ACC112 (cell line): ENCODE data around the gene PRKAR1B.

Experiments used
- H2AFZ ChIP-seq: fragments of 200-600 bp; sonication (generic); one replicate; pipeline ENCODE4 v1.6.0; 2017; ENCODE audit warnings: antibody characterized with exemption, low read length; ENCODE audit not compliant: unreplicated experiment
- H3K27ac ChIP-seq: fragments of 200-600 bp; sonication (generic); 2 replicates; pipeline ENCODE4 v1.5.1; 2014; ENCODE audit warnings: low read depth, mild to moderate bottlenecking, antibody characterized with exemption, low read length, moderate library complexity
- H3K27me3 ChIP-seq: fragments of 200-600 bp; sonication (generic); 2 replicates; pipeline ENCODE4 v1.6.1; 2014; ENCODE audit warnings: mild to moderate bottlenecking, antibody characterized with exemption, low read length, moderate library complexity, mixed read lengths; ENCODE audit not compliant: insufficient read depth
- H3K36me3 ChIP-seq: fragments of 200-600 bp; sonication (generic); 2 replicates; pipeline ENCODE4 v1.6.1; 2016; ENCODE audit warnings: mild to moderate bottlenecking, antibody characterized with exemption, low read length, moderate library complexity, mixed read lengths; ENCODE audit not compliant: insufficient read depth
- H3K4me1 ChIP-seq: fragments of 200-600 bp; sonication (generic); one replicate; pipeline ENCODE4 v1.6.1; 2016; ENCODE audit warnings: low read length, mixed read lengths; ENCODE audit not compliant: insufficient read depth, unreplicated experiment, control insufficient read depth
- H3K4me3 ChIP-seq: fragments of 200-600 bp; sonication (generic); 2 replicates; pipeline ENCODE4 v1.5.1; 2014; ENCODE audit warnings: mild to moderate bottlenecking, low read depth, low read length
- H3K79me2 ChIP-seq: fragments of 200-600 bp; sonication (generic); one replicate; pipeline ENCODE4 v1.6.0; 2016; ENCODE audit warnings: low read length; ENCODE audit not compliant: control insufficient read depth, unreplicated experiment, insufficient read depth

Gene PRKAR1B

DNA sequence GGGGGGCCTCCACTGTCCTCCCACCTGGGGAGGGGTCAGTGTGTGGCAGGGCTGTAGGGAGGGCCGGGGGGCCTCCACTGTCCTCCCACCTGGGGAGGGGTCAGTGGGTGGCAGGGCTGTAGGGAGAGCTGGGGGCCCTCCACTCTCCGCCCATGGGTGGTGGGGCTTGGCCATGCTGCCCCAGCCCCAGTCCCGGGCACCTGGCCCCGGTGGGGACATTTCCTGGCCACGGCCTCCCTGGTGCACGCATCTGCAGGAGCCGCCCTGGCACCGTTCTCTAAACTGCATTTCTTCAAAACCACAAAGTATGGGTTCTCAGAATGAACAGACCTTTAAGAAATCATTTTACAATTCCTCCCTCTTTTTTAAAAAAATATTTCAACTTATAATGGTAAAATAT, 118.1 kb downstream of the PRKAR1B start:
- Histone ChIP-seq H3K27me3 (no peaks in the 10 kb centered on the region), H2AFZ (no peak overlapping the region), H3K27ac (no peak overlapping the region), H3K4me1 (peaks cover 10% of the 10 kb centered on the region), H3K4me3 (no peak overlapping the region), H3K36me3 (no peaks in the 10 kb centered on the region), H3K79me2 (no peaks in the 10 kb centered on the region)

GRCh38 chr7:608361-608760, 118.7 kb downstream of the PRKAR1B start:
- Histone ChIP-seq H3K4me1 (peaks cover 16% of the 10 kb centered on the region), H3K36me3 (no peaks in the 10 kb centered on the region), H3K27ac (no peak overlapping the region), H3K79me2 (no peaks in the 10 kb centered on the region), H2AFZ (no peak overlapping the region), H3K4me3 (no peak overlapping the region), H3K27me3 (no peaks in the 10 kb centered on the region)

GRCh38 chr7:607938-608337, 119.1 kb downstream of the PRKAR1B start:
- peaks cover 17% of the 10 kb centered on the region for H3K4me1 ChIP-seq
- H2AFZ ChIP-seq, result no peak overlapping the region

DNA sequence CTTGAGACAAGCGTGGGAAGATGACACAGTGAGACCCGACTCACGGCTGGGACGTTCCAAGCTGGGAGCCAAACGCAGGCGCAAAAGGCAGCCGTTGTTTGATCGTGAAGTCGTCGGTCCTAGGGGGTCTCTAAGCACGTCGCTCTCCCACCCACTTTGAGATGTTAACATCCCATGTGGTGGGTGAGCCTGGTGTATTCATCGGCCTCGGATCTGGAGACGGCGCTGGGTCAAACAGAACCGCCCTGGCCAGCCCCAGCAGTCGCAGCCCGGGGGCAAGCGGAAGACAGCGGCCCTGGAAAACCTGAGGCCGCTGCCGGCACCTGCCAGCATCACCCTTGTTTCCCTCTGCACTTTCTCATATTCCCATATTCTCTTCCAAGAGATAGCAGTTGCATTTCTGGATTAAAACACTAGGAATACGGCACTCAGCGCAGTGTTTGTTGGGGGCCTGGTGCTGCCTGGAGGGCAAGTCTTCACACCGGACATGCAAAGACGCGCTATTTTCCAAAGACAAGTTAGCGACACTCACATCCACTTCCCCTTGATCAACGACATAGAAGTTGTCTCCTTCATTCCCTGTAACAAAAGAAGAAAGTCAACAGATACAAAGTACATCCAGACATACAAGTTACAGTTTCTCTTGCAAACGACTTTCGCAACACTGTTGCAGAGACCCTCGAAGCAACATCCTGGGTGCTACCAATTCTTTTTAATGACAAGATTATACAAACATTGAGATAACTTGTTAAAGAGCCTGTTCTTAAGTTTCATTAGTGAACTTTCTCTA, 121.2 kb downstream of the PRKAR1B start:
- Histone ChIP-seq H3K27me3 (no peaks in the 10 kb centered on the region), H3K4me1 (peaks cover 23% of the 10 kb centered on the region), H2AFZ (no peak overlapping the region), H3K4me3 (no peak overlapping the region), H3K27ac (no peak overlapping the region), H3K79me2 (no peaks in the 10 kb centered on the region), H3K36me3 (no peaks in the 10 kb centered on the region)

More at GRCh38 chr7:607938-608337, 119.1 kb downstream of the PRKAR1B start:
- Histone ChIP-seq H3K4me3 (no peak overlapping the region), H3K79me2 (no peaks in the 10 kb centered on the region), H3K27me3 (no peaks in the 10 kb centered on the region), H3K36me3 (no peaks in the 10 kb centered on the region), H3K27ac (no peak overlapping the region)

- Histone ChIP-seq H2AFZ (no peak overlapping the region), H3K4me3 (0 out of 2 replicates have a peak overlapping the region, but pooled peaks have one; percentile 5), H3K79me2 (no peaks in the 10 kb centered on the region), H3K27ac (peak overlapping the region; percentile 75; the same call in 1 of the 2 replicates), H3K27me3 (no peaks in the 10 kb centered on the region), H3K36me3 (no peaks in the 10 kb centered on the region), H3K4me1 (peaks cover 23% of the 10 kb centered on the region)
Measured at GRCh38 chr7:604884-605531, 122.1 kb downstream of the PRKAR1B start.

GRCh38 chr7:604001-604883, 122.8 kb downstream of the PRKAR1B start:
- peak overlapping the region; percentile 5; the same call in 1 of the 2 replicates for H3K4me3 ChIP-seq
- H2AFZ ChIP-seq, result no peak overlapping the region
- no peaks in the 10 kb centered on the region for H3K36me3 ChIP-seq
- peaks cover 23% of the 10 kb centered on the region for H3K4me1 ChIP-seq
- no peaks in the 10 kb centered on the region for H3K79me2 ChIP-seq
- no peaks in the 10 kb centered on the region for H3K27me3 ChIP-seq
- peak overlapping the region; percentile 75 for H3K27ac ChIP-seq

- Histone ChIP-seq H3K27me3 (no peaks in the 10 kb centered on the region), H3K4me1 (peaks cover 23% of the 10 kb centered on the region), H3K27ac (peak overlapping the region; percentile 75; the same call in 1 of the 2 replicates), H3K36me3 (no peaks in the 10 kb centered on the region), H2AFZ (no peak overlapping the region), H3K79me2 (no peaks in the 10 kb centered on the region), H3K4me3 (no peak overlapping the region)
Measured at GRCh38 chr7:603152-603951, 123.7 kb downstream of the PRKAR1B start.

- no peaks in the 10 kb centered on the region for H3K36me3 ChIP-seq
- no peaks in the 10 kb centered on the region for H3K27me3 ChIP-seq
- peaks cover 23% of the 10 kb centered on the region for H3K4me1 ChIP-seq
- H3K79me2 ChIP-seq, result no peaks in the 10 kb centered on the region
- H3K27ac ChIP-seq, result no peak overlapping the region
- no peak overlapping the region for H3K4me3 ChIP-seq
- H2AFZ ChIP-seq, result no peak overlapping the region
Measured at GRCh38 chr7:602341-603141, 124.5 kb downstream of the PRKAR1B start.

- Histone ChIP-seq H3K27ac (no peak overlapping the region), H3K36me3 (no peaks in the 10 kb centered on the region), H3K79me2 (no peaks in the 10 kb centered on the region), H3K27me3 (no peaks in the 10 kb centered on the region), H2AFZ (peak overlapping the region; percentile 37), H3K4me3 (no peak overlapping the region), H3K4me1 (peaks cover 23% of the 10 kb centered on the region)
Measured at GRCh38 chr7:601595-602340, 125.3 kb downstream of the PRKAR1B start.
